Peyer's patch (tissue), 4 donors: ENCODE results near the gene PRSS33.

Source experiments
- POLR2A ChIP-seq, 2 donors: fragments of 450-650 bp; IDR thresholded peaks; one replicate each; pipeline ENCODE4 v1.5.1; 2017; ENCODE audit warnings: antibody characterized with exemption in 2 of 2, mild to moderate bottlenecking in 2 of 2, moderate library complexity in 2 of 2
- TF ChIP-seq, protein P1 (sequence below), 6 experiments: fragments of 450-650 bp in 4 of 6; fragments of 200-600 bp in 2 of 6; sonication (generic) in 1 of 6; IDR thresholded peaks; one replicate each; pipeline ENCODE4 v1.5.1; 2017 to 2019; ENCODE audit warnings: antibody characterized with exemption in 6 of 6, mild to moderate bottlenecking in 3 of 6, moderate library complexity in 1 of 6

DNA sequence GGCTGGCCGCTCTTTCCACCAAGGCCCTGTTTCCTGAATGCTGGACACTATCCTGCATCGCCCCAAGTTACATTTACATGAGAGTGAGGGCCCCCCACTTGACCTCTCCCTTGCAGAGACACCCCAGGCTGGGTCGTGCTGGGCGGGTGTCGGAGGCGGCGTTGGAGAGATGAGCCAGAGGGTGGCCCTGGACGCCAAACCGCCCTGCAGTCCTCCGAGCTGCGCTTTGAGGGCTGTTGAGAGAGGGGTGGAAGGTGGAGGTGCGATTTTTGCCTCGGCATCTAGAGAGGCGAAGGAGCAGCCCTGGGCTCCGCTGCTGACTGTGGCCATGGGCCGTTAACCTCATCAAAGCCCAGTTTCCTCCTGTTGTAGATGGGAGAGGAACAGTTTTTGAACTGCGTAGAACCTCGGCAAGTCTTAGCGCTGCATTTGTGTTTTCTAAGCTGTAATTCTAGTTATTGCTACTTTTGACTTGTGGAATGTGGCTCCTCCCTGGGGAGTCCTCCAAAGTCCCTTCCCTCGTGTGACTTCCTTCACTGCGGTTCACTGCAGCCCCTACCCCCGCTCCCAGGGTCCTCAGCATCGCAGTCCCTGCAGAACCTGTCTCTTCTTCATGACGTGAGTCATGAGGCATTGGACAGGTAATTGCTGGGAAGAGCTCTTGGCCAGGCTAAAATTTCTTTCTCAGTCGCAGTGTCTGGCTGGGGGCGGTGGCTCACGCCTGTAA is 9.3 kb downstream of the PRSS33 start:
- peak in 1 of 2 donors; percentile 9 for TF ChIP-seq POLR2A (IDR thresholded peaks at IDR 0.05)
- TF ChIP-seq, protein P1, sequence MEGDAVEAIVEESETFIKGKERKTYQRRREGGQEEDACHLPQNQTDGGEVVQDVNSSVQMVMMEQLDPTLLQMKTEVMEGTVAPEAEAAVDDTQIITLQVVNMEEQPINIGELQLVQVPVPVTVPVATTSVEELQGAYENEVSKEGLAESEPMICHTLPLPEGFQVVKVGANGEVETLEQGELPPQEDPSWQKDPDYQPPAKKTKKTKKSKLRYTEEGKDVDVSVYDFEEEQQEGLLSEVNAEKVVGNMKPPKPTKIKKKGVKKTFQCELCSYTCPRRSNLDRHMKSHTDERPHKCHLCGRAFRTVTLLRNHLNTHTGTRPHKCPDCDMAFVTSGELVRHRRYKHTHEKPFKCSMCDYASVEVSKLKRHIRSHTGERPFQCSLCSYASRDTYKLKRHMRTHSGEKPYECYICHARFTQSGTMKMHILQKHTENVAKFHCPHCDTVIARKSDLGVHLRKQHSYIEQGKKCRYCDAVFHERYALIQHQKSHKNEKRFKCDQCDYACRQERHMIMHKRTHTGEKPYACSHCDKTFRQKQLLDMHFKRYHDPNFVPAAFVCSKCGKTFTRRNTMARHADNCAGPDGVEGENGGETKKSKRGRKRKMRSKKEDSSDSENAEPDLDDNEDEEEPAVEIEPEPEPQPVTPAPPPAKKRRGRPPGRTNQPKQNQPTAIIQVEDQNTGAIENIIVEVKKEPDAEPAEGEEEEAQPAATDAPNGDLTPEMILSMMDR (IDR thresholded peaks at IDR 0.05) = no peak
